HepG2 (cell line): ENCODE data around the gene PELI3. TPM values are rescaled to one million over a fixed set of nuclear protein-coding genes. Genes with fewer than 3 reads are reported as not detected.

Experiments
- ARHGAP35 ChIP-seq: sonication (generic); formaldehyde crosslinking; IDR thresholded peaks from 2 replicates; pipeline ENCODE4 v1.9.0; 2022; ENCODE audit warnings: mild to moderate bottlenecking, inconsistent platforms, moderate library complexity, missing genetic modification reagents, borderline replicate concordance
- DZIP1 ChIP-seq: sonication (generic); formaldehyde crosslinking; IDR thresholded peaks from 2 replicates; pipeline ENCODE4 v1.5.0; 2020; ENCODE audit warnings: mild to moderate bottlenecking, missing genetic modification reagents
- HOMEZ ChIP-seq: IDR thresholded peaks from 2 replicates; pipeline ENCODE4 v1.6.1; 2016; ENCODE audit warnings: low read depth
- NFE2L2 ChIP-seq: fragments of 150-350 bp; IDR thresholded peaks from 2 replicates; pipeline ENCODE4 v1.6.1; 2014; ENCODE audit warnings: low read length
- NKX3-1 ChIP-seq: sonication (generic); formaldehyde crosslinking; IDR thresholded peaks from 2 replicates; pipeline ENCODE4 v1.5.0; 2020; ENCODE audit warnings: missing genetic modification reagents
- REL ChIP-seq: sonication (generic); formaldehyde crosslinking; conservative IDR thresholded peaks from 2 replicates; pipeline ENCODE4 v1.8.0; 2022; ENCODE audit warnings: mild to moderate bottlenecking, missing genetic modification reagents, moderate library complexity
- SATB2 ChIP-seq: sonication (generic); formaldehyde crosslinking; IDR thresholded peaks from 2 replicates; pipeline ENCODE4 v1.5.0; 2020; ENCODE audit warnings: missing genetic modification reagents
- ZFP36L1 ChIP-seq: sonication (generic); formaldehyde crosslinking; IDR thresholded peaks from 2 replicates; pipeline ENCODE4 v1.8.0; 2022; ENCODE audit warnings: mild to moderate bottlenecking, missing genetic modification reagents, moderate library complexity
- polyA plus RNA-seq, 8 experiments: library from polyadenylated mRNA; depleted of rRNA in 3 of 8; stranded (reverse) in 7 of 8; unstranded in 1 of 8; fragments of >200 nt; fragmentation: Illumina TruSeq in 4 of 8; extraction: Trizol in 4 of 8; gene quantifications; 2 replicates each; pipeline versions ENCODE4 v1.2.1 to v1.2.3, GENCODE V29; 2011 to 2016; ENCODE audit warnings: low read depth in 4 of 8, missing spikeins in 1 of 8, mixed read lengths in 1 of 8; ENCODE audit not compliant: insufficient read depth in 1 of 8
- total RNA-seq, 5 experiments: library from RNA; depleted of rRNA; stranded (reverse); fragments of >200 nt; fragmentation: Illumina TruSeq; extraction: Trizol; gene quantifications; 2 replicates each; pipeline ENCODE4 v1.2.3, GENCODE V29; 2016; ENCODE audit warnings: low read depth in 1 of 5
- TF ChIP-seq, protein P1 (sequence below): sonication (generic); formaldehyde crosslinking; IDR thresholded peaks from 2 replicates; pipeline ENCODE4 v1.5.0; 2020; ENCODE audit warnings: mild to moderate bottlenecking, missing genetic modification reagents
- TF ChIP-seq, protein P2 (sequence below): sonication (generic); formaldehyde crosslinking; IDR thresholded peaks from 2 replicates; pipeline ENCODE4 v1.8.1; 2023; ENCODE audit warnings: mild to moderate bottlenecking, missing genetic modification reagents
- TF ChIP-seq, protein P3 (sequence below): IDR thresholded peaks from 2 replicates; pipeline ENCODE4 v1.6.1; 2012; ENCODE audit warnings: low read length, improper control_type of control experiment
- TF ChIP-seq, protein P4 (sequence below): sonication (generic); formaldehyde crosslinking; IDR thresholded peaks from 2 replicates; pipeline ENCODE4 v1.5.0; 2020; ENCODE audit warnings: missing genetic modification reagents

The PELI3 gene
- total and polyA plus RNA-seq, 2 of the 13 experiments (the other 11 are each of a cell fraction or from before 2014, with no cell fraction given) = 2.0 to 4.0 TPM

DNA sequence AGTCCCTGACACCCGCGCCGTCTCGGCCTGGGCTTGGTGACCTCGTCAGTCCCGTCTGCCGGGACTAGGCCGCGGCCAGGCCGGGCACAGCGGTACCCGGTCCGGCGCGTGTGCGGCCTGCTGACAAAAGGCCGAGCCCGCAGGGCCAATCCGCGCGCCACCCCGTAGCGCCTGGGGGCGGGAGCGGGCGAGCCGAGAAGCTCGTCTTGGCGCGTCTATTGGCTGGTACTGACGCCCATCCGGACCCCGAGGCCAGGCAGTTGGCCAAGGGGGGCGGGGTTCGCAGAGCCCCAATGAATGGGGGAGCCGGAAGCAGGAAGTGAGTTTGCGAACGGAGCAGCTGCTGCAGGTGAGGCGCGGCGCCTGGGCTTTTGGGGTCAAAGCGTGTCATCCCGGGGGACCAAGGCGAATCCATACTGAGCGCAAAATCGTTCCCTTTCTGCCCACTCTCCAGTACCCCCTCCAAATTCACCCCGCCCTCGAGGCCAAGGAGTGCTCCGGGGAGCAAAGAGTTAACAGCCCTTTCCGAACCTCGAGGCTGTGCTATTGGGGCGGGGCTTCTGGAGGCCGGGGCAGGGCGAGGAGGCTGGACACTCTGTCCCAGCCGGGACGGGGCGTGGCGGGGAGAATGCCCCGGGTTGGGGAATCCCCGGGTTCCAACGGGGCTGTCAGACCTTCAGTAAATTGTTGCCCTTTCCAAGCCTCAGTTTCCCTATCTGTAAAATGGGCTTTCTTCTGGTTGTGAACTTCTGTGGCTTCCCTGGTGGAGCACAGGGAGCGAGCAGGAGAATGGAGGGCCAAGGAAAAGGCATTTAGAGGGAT is 13.6 kb downstream of the PELI3 start, which contains the start of gene DPP3 (continued):
- TF ChIP-seq NKX3-1 (CRISPR knock-in tag) (no peak; the same call in 1 of the 2 replicates), NFE2L2 (no peak), ZFP36L1 (CRISPR knock-in tag) (no peak; the same call in 1 of the 2 replicates), SATB2 (CRISPR knock-in tag) (no peak), HOMEZ (CRISPR knock-in tag) (no peak), ARHGAP35 (CRISPR knock-in tag) (0 out of 2 replicates have a peak, but pooled peaks have one; percentile 17), REL (CRISPR knock-in tag) (no peak), DZIP1 (peak; percentile 88; the same call in 1 of the 2 replicates)
- TF ChIP-seq, protein P1, sequence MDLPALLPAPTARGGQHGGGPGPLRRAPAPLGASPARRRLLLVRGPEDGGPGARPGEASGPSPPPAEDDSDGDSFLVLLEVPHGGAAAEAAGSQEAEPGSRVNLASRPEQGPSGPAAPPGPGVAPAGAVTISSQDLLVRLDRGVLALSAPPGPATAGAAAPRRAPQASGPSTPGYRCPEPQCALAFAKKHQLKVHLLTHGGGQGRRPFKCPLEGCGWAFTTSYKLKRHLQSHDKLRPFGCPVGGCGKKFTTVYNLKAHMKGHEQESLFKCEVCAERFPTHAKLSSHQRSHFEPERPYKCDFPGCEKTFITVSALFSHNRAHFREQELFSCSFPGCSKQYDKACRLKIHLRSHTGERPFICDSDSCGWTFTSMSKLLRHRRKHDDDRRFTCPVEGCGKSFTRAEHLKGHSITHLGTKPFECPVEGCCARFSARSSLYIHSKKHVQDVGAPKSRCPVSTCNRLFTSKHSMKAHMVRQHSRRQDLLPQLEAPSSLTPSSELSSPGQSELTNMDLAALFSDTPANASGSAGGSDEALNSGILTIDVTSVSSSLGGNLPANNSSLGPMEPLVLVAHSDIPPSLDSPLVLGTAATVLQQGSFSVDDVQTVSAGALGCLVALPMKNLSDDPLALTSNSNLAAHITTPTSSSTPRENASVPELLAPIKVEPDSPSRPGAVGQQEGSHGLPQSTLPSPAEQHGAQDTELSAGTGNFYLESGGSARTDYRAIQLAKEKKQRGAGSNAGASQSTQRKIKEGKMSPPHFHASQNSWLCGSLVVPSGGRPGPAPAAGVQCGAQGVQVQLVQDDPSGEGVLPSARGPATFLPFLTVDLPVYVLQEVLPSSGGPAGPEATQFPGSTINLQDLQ (CRISPR knock-in tag) = peak; percentile 92; the same call in 1 of the 2 replicates
- TF ChIP-seq, protein P2, sequence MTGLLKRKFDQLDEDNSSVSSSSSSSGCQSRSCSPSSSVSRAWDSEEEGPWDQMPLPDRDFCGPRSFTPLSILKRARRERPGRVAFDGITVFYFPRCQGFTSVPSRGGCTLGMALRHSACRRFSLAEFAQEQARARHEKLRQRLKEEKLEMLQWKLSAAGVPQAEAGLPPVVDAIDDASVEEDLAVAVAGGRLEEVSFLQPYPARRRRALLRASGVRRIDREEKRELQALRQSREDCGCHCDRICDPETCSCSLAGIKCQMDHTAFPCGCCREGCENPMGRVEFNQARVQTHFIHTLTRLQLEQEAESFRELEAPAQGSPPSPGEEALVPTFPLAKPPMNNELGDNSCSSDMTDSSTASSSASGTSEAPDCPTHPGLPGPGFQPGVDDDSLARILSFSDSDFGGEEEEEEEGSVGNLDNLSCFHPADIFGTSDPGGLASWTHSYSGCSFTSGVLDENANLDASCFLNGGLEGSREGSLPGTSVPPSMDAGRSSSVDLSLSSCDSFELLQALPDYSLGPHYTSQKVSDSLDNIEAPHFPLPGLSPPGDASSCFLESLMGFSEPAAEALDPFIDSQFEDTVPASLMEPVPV (CRISPR knock-in tag) = peak; percentile 81; the same call in 1 of the 2 replicates
- TF ChIP-seq, protein P3, sequence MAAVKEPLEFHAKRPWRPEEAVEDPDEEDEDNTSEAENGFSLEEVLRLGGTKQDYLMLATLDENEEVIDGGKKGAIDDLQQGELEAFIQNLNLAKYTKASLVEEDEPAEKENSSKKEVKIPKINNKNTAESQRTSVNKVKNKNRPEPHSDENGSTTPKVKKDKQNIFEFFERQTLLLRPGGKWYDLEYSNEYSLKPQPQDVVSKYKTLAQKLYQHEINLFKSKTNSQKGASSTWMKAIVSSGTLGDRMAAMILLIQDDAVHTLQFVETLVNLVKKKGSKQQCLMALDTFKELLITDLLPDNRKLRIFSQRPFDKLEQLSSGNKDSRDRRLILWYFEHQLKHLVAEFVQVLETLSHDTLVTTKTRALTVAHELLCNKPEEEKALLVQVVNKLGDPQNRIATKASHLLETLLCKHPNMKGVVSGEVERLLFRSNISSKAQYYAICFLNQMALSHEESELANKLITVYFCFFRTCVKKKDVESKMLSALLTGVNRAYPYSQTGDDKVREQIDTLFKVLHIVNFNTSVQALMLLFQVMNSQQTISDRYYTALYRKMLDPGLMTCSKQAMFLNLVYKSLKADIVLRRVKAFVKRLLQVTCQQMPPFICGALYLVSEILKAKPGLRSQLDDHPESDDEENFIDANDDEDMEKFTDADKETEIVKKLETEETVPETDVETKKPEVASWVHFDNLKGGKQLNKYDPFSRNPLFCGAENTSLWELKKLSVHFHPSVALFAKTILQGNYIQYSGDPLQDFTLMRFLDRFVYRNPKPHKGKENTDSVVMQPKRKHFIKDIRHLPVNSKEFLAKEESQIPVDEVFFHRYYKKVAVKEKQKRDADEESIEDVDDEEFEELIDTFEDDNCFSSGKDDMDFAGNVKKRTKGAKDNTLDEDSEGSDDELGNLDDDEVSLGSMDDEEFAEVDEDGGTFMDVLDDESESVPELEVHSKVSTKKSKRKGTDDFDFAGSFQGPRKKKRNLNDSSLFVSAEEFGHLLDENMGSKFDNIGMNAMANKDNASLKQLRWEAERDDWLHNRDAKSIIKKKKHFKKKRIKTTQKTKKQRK = no peak
- TF ChIP-seq, protein P4, sequence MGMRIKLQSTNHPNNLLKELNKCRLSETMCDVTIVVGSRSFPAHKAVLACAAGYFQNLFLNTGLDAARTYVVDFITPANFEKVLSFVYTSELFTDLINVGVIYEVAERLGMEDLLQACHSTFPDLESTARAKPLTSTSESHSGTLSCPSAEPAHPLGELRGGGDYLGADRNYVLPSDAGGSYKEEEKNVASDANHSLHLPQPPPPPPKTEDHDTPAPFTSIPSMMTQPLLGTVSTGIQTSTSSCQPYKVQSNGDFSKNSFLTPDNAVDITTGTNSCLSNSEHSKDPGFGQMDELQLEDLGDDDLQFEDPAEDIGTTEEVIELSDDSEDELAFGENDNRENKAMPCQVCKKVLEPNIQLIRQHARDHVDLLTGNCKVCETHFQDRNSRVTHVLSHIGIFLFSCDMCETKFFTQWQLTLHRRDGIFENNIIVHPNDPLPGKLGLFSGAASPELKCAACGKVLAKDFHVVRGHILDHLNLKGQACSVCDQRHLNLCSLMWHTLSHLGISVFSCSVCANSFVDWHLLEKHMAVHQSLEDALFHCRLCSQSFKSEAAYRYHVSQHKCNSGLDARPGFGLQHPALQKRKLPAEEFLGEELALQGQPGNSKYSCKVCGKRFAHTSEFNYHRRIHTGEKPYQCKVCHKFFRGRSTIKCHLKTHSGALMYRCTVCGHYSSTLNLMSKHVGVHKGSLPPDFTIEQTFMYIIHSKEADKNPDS = peak; percentile 71; the same call in 1 of the 2 replicates
